OCI-LY7 (cell line): ENCODE data around the gene SNX25. TPM values are rescaled to one million over a fixed set of nuclear protein-coding genes. Genes with fewer than 3 reads are reported as not detected.

Experiments used
- BruUV-seq: library from RNA; stranded (reverse); fragments of 400-500 nt; replicated peaks from 2 replicates; lab custom pipeline; 2021; lab: Mats Ljungman, UMichigan
- CTCF ChIA-PET: fragments of 300-600 bp; sonication (Branson Sonifier 250); formaldehyde crosslinking; loops from one replicate; lab custom pipeline; 2022; ENCODE audit warnings: antibody characterized with exemption; ENCODE audit not compliant: unreplicated experiment; lab: Charles Lee
- POLR2A ChIA-PET: fragments of 300-600 bp; sonication (Branson Sonifier 250); formaldehyde crosslinking; loops from one replicate; lab custom pipeline; 2022; ENCODE audit warnings: antibody characterized with exemption; lab: Charles Lee
- DNase-seq: peaks from one replicate; pipeline ENCODE4 v3.0.0-alpha.2; 2015; ENCODE audit warnings: low spot score
- H2AFZ ChIP-seq: fragments of 200-600 bp; sonication (generic), shearing (Covaris generic); 2 replicates; pipeline ENCODE4 v1.6.1; 2014; ENCODE audit warnings: mild to moderate bottlenecking, antibody characterized with exemption, low read length, moderate library complexity
- H3K27ac ChIP-seq: fragments of 200-600 bp; sonication (generic); 2 replicates; pipeline ENCODE4 v1.5.1; 2014; ENCODE audit warnings: mixed run types, low read depth, mild to moderate bottlenecking, moderate library complexity, low read length, inconsistent platforms; ENCODE audit not compliant: poor library complexity, severe bottlenecking
- H3K36me3 ChIP-seq: fragments of 200-600 bp; sonication (generic); 2 replicates; pipeline ENCODE4 v1.6.1; 2014; ENCODE audit warnings: mild to moderate bottlenecking, antibody characterized with exemption, low read length, moderate library complexity, mixed read lengths; ENCODE audit not compliant: insufficient read depth
- H3K4me1 ChIP-seq: fragments of 200-600 bp; sonication (generic); 2 replicates; pipeline ENCODE4 v1.5.1; 2014; ENCODE audit warnings: mild to moderate bottlenecking, low read length; ENCODE audit not compliant: insufficient read depth, poor library complexity, severe bottlenecking
- H3K4me2 ChIP-seq: fragments of 200-600 bp; sonication (generic); 2 replicates; pipeline ENCODE4 v1.6.1; 2014; ENCODE audit warnings: mild to moderate bottlenecking, low read length
- H3K4me3 ChIP-seq: fragments of 200-600 bp; sonication (generic); 2 replicates; pipeline ENCODE4 v1.5.1; 2014; ENCODE audit warnings: mild to moderate bottlenecking, low read depth, low read length; ENCODE audit not compliant: poor library complexity, severe bottlenecking
- H3K79me2 ChIP-seq: fragments of 200-600 bp; sonication (generic); 2 replicates; pipeline ENCODE4 v1.6.1; 2016; ENCODE audit warnings: low read depth, mild to moderate bottlenecking, low read length, moderate library complexity, mixed read lengths; ENCODE audit not compliant: insufficient read depth
- H3K9me2 ChIP-seq: fragments of 200-600 bp; sonication (generic); 2 replicates; pipeline ENCODE4 v1.6.1; 2016; ENCODE audit warnings: mild to moderate bottlenecking, low read length, mixed read lengths; ENCODE audit not compliant: insufficient read depth
- H3K9me3 ChIP-seq: fragments of 200-600 bp; sonication (generic); 2 replicates; pipeline ENCODE4 v1.6.1; 2014; ENCODE audit warnings: mild to moderate bottlenecking, mixed run types, low read length, mixed read lengths
- H4K20me1 ChIP-seq: fragments of 200-600 bp; sonication (generic); 2 replicates; pipeline ENCODE4 v1.6.1; 2014; ENCODE audit warnings: mild to moderate bottlenecking, antibody characterized with exemption, low read length, moderate library complexity, mixed read lengths; ENCODE audit not compliant: insufficient read depth
- CTCF ChIP-seq: fragments of 200-600 bp; sonication (generic); conservative IDR thresholded peaks from 2 replicates; pipeline ENCODE4 v1.5.1; 2014; ENCODE audit warnings: mild to moderate bottlenecking, antibody characterized with exemption, low read length, moderate library complexity, mixed read lengths
- EZH2phosphoT487 ChIP-seq: fragments of 200-600 bp; sonication (generic); IDR thresholded peaks from 2 replicates; pipeline ENCODE4 v1.6.1; 2018; ENCODE audit warnings: low read depth, borderline replicate concordance, mild to moderate bottlenecking, mixed run types, antibody characterized with exemption, low read length, moderate library complexity, mixed read lengths
- intact Hi-C: fragments of 100-400 bp; cut with micrococcal nuclease; formaldehyde crosslinking; loops from one replicate; pipeline ENCODE4 v1.10.0; 2022; ENCODE audit not compliant: unreplicated experiment
- total RNA-seq, 2 experiments: library from RNA; depleted of rRNA in 1 of 2; stranded (reverse); fragments of >200 nt in 1 of 2; shearing (Covaris generic) in 1 of 2; gene quantifications; 2 replicates each; pipeline ENCODE4 v1.2.3, GENCODE V29; 2014 to 2022

SNX25 gene
- total RNA-seq, 2 experiments from 2014 or later, result 33.7 to 55.6 TPM

DNA sequence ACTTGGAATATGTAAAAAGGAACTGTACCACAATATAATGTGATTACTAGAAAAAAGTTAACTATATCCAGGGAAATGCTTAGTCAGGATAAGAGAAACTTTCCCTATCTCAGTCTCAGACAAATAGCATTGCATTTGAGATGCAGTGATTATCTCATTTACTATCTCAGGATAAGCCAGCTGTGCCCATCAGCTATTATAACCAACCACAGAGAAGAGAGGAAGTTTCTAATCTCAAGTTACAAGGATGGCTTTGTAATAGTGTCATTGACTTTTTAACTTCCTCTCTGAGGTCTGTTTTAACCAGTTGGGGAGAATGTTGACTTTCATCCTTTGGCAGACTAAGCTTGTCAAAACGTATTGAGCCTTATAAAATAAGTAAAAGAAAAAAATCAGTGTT lies 56.5 kb downstream of the SNX25 start:
- H4K20me1 ChIP-seq, result no peaks in the 10 kb centered on the region
- peaks cover 24% of the 10 kb centered on the region; the same call in 1 of the 2 replicates for H3K79me2 ChIP-seq
- H3K4me2 ChIP-seq, result peak overlapping the region; percentile 50
- CTCF ChIA-PET, result interaction anchor here (0.6 kb wide), 1 partner anchor 57 kb away, joined by 3 read pairs; no protein-coding TSS in a partner anchor
- H3K9me2 ChIP-seq, result no peaks in the 10 kb centered on the region
- H3K9me3 ChIP-seq, result no peaks in the 10 kb centered on the region
- TF ChIP-seq CTCF (no peak), EZH2phosphoT487 (no peak)
- H3K36me3 ChIP-seq, result peaks cover 50% of the 10 kb centered on the region
- intact Hi-C loops, result loop anchor here (2.0 kb wide), 1 partner anchor 47 kb away; no protein-coding TSS in a partner anchor
- peak overlapping the region; percentile 79 for H3K27ac ChIP-seq
- BruUV-seq, result no TSS peak
- no peak overlapping the region for H3K4me3 ChIP-seq
- no peak overlapping the region for H2AFZ ChIP-seq
- peak; percentile 75 for DNase-seq
- POLR2A ChIA-PET, result interaction anchor here (0.6 to 2.1 kb wide), 13 partner anchors 9 to 325 kb away, joined by 3 to 14 read pairs (median 5); no protein-coding TSS in a partner anchor
- H3K4me1 ChIP-seq, result peaks cover 64% of the 10 kb centered on the region

DNA sequence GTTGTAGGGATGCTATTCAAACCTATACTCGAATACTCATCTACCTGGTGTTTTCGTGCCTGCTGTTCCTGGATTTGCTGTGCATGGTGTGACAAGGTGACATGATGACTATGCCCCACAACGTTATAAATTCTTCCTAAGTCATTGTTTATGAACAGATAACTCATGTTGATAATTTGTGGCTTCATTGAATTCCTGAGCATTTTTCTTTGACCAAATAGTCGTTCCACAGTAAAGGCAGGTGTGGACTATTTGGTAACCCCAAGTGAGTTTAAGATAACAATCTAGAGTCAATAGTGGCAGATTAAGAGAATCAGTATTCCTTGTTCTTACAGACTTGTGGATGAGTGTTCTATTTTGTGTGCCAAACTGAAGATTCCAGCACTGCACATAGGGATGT lies 59.9 kb downstream of the SNX25 start:
- Histone ChIP-seq H3K4me3 (no peak overlapping the region), H3K4me1 (peaks cover 30% of the 10 kb centered on the region), H3K36me3 (peaks cover 52% of the 10 kb centered on the region), H2AFZ (no peak overlapping the region), H3K9me3 (no peaks in the 10 kb centered on the region), H4K20me1 (no peaks in the 10 kb centered on the region), H3K4me2 (no peak overlapping the region), H3K27ac (no peak overlapping the region), H3K79me2 (peaks cover 8% of the 10 kb centered on the region; the same call in 1 of the 2 replicates), H3K9me2 (no peaks in the 10 kb centered on the region)
- intact Hi-C loops, result no loop called here
- no TSS peak for BruUV-seq
- CTCF ChIA-PET, result interaction anchor here (0.6 kb wide), 1 partner anchor 127 kb away, joined by 3 read pairs; no protein-coding TSS in a partner anchor
- POLR2A ChIA-PET, result interaction anchor here (0.6 to 1.3 kb wide), 5 partner anchors 11 to 231 kb away, joined by 3 to 4 read pairs (median 3); no protein-coding TSS in a partner anchor
- DNase-seq, result no peak
- TF ChIP-seq CTCF (no peak), EZH2phosphoT487 (no peak)

DNA sequence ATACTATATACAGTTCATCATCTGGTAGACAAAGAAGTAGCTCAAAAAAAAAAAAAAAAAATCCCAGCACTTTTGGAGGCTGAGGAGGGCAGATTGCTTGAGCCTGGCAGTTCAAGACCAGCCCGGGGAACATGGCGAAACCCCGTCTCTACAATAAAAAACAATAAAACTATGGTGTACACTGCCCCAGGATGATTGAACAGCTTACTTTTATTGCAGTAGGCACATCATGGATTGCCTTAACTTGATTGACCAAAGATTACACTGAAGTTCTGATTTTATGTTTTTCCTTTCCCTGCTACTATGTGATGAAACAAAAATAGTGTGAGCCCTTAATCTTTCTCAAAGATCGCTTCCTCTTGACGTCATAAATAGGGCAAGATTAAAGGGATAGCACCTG lies 60.6 kb downstream of the SNX25 start:
- Histone ChIP-seq H2AFZ (no peak overlapping the region), H3K9me3 (no peaks in the 10 kb centered on the region), H3K9me2 (no peaks in the 10 kb centered on the region), H4K20me1 (no peaks in the 10 kb centered on the region), H3K4me1 (peaks cover 23% of the 10 kb centered on the region), H3K27ac (no peak overlapping the region), H3K4me2 (no peak overlapping the region), H3K36me3 (peaks cover 48% of the 10 kb centered on the region), H3K79me2 (peaks cover under 1% of the 10 kb centered on the region; the same call in 1 of the 2 replicates), H3K4me3 (no peak overlapping the region)
- no peak for DNase-seq
- intact Hi-C loops, result no loop called here
- BruUV-seq, result TSS peak; percentile 1
- ChIA-PET POLR2A (interaction anchor here (0.6 to 1.2 kb wide), 4 partner anchors 11 to 230 kb away, joined by 3 to 4 read pairs (median 4); no protein-coding TSS in a partner anchor), CTCF (interaction anchor here (0.6 kb wide), 1 partner anchor 128 kb away, joined by 3 read pairs; no protein-coding TSS in a partner anchor)
- no peak for TF ChIP-seq CTCF
- TF ChIP-seq EZH2phosphoT487, result no peak
